ENCODE results near the gene ARHGAP22.
"Not testable (repeated sequence)": the region's sequence is repeated elsewhere in the genome, so short reads cannot be mapped to it uniquely, and the experiment has no call there.

Gene ARHGAP22

GRCh38 chr10:48439031-48439430 lies 165.8 kb downstream of the ARHGAP22 start:
- no peak for DNase-seq (ENCODE audit: low read depth in 2 of 2, low spot score in 1 of 2)

GRCh38 chr10:48437546-48437945 lies 167.3 kb downstream of the ARHGAP22 start:
- DNase-seq (ENCODE audit: low read depth in 2 of 2, low spot score in 1 of 2) = no peak

GRCh38 chr10:48431871-48432270 lies 173.0 kb downstream of the ARHGAP22 start:
- no peak for DNase-seq (ENCODE audit: low read depth in 2 of 2, low spot score in 1 of 2)

- no peak for DNase-seq (ENCODE audit: low read depth in 2 of 2, low spot score in 1 of 2)
Measured at GRCh38 chr10:48430402-48430993, 174.4 kb downstream of the ARHGAP22 start.

- DNase-seq (ENCODE audit: low read depth in 2 of 2, low spot score in 1 of 2) = no peak
Measured at GRCh38 chr10:48429309-48429708, 175.6 kb downstream of the ARHGAP22 start.

GRCh38 chr10:48428896-48429295 lies 176.0 kb downstream of the ARHGAP22 start:
- DNase-seq (ENCODE audit: low read depth in 2 of 2, low spot score in 1 of 2) = no peak

GRCh38 chr10:48423884-48424283 lies 181.0 kb downstream of the ARHGAP22 start:
- no peak for DNase-seq (ENCODE audit: low read depth in 2 of 2, low spot score in 1 of 2)

- not testable (repeated sequence) for DNase-seq (ENCODE audit: low read depth in 2 of 2, low spot score in 1 of 2)
Measured at GRCh38 chr10:48421862-48422261, 183.0 kb downstream of the ARHGAP22 start.

GRCh38 chr10:48419714-48420113 lies 185.2 kb downstream of the ARHGAP22 start:
- DNase-seq (ENCODE audit: low read depth in 2 of 2, low spot score in 1 of 2) = no peak

- no peak for DNase-seq (ENCODE audit: low read depth in 2 of 2, low spot score in 1 of 2)
Measured at GRCh38 chr10:48418189-48418788, 186.6 kb downstream of the ARHGAP22 start.

- no peak for DNase-seq (ENCODE audit: low read depth in 2 of 2, low spot score in 1 of 2)
Measured at GRCh38 chr10:48417374-48417773, 187.5 kb downstream of the ARHGAP22 start.

GRCh38 chr10:48416584-48417232 lies 188.2 kb downstream of the ARHGAP22 start:
- no peak for DNase-seq (ENCODE audit: low read depth in 2 of 2, low spot score in 1 of 2)

GRCh38 chr10:48414778-48415177 lies 190.1 kb downstream of the ARHGAP22 start:
- no peak for DNase-seq (ENCODE audit: low read depth in 2 of 2, low spot score in 1 of 2)

GRCh38 chr10:48414160-48414559 lies 190.7 kb downstream of the ARHGAP22 start:
- DNase-seq (ENCODE audit: low read depth in 2 of 2, low spot score in 1 of 2) = no peak

- no peak for DNase-seq (ENCODE audit: low read depth in 2 of 2, low spot score in 1 of 2)
Measured at GRCh38 chr10:48412933-48413332, 191.9 kb downstream of the ARHGAP22 start.

- DNase-seq (ENCODE audit: low read depth in 2 of 2, low spot score in 1 of 2) = no peak
Measured at GRCh38 chr10:48412081-48412480, 192.8 kb downstream of the ARHGAP22 start.

- DNase-seq (ENCODE audit: low read depth in 2 of 2, low spot score in 1 of 2) = no peak
Measured at GRCh38 chr10:48411510-48411909, 193.4 kb downstream of the ARHGAP22 start.

- DNase-seq (ENCODE audit: low read depth in 2 of 2, low spot score in 1 of 2) = no peak
Measured at GRCh38 chr10:48410503-48410902, 194.4 kb downstream of the ARHGAP22 start.

- no peak for DNase-seq (ENCODE audit: low read depth in 2 of 2, low spot score in 1 of 2)
Measured at GRCh38 chr10:48406658-48407057, 198.2 kb downstream of the ARHGAP22 start.

- no peak for DNase-seq (ENCODE audit: low read depth in 2 of 2, low spot score in 1 of 2)
Measured at GRCh38 chr10:48406204-48406603, 198.7 kb downstream of the ARHGAP22 start.

GRCh38 chr10:48404646-48405045 lies 200.2 kb downstream of the ARHGAP22 start:
- DNase-seq (ENCODE audit: low read depth in 2 of 2, low spot score in 1 of 2) = no peak

- no peak for DNase-seq (ENCODE audit: low read depth in 2 of 2, low spot score in 1 of 2)
Measured at GRCh38 chr10:48400850-48401220, 204.0 kb downstream of the ARHGAP22 start.

Data from stimulated activated CD8-positive, alpha-beta memory T cell treated with anti-CD3 and anti-CD28 coated beads, Interleukin-4, amount 100 ng/mL, for 1 hour (primary cell).